HTR-8/SVneo (cell line): ENCODE measurements around the gene PTPA.
A peak's percentile ranks its signal among the peaks of the same experiment; 100 is the strongest.

ENCODE experiments used
- DNase-seq: peaks from one replicate; pipeline ENCODE4 v3.0.0; 2011; ENCODE audit warnings: low spot score, mixed read lengths; ENCODE audit not compliant: insufficient read length
- FAIRE-seq: peaks from 2 replicates; lab custom pipeline; 2011; peaks lifted over from hg19 to GRCh38; lab: Jason Lieb, UNC

Gene PTPA

GRCh38 chr9:129131300-129132145 lies 20.3 kb downstream of the PTPA start:
- peak; percentile 76 for DNase-seq
- no peak for FAIRE-seq

GRCh38 chr9:129133082-129133481 lies 21.9 kb downstream of the PTPA start:
- DNase-seq (no peak), FAIRE-seq (no peak)

- DNase-seq (no peak), FAIRE-seq (no peak)
These were observed 24.3 kb downstream of the PTPA start for GRCh38 chr9:129135476-129135875.

- DNase-seq (no peak), FAIRE-seq (no peak)
These were observed 25.3 kb downstream of the PTPA start for GRCh38 chr9:129136446-129137035.

GRCh38 chr9:129137292-129138143 lies 26.3 kb downstream of the PTPA start:
- FAIRE-seq: no peak
- no peak for DNase-seq

GRCh38 chr9:129138144-129138462 lies 26.9 kb downstream of the PTPA start:
- FAIRE-seq (no peak), DNase-seq (no peak)

- no peak for DNase-seq
- no peak for FAIRE-seq
These were observed 27.4 kb downstream of the PTPA start for GRCh38 chr9:129138476-129139232.

- peak; percentile 55 for FAIRE-seq
- DNase-seq: peak; percentile 74
These were observed 28.2 kb downstream of the PTPA start for GRCh38 chr9:129139233-129139992.

- FAIRE-seq (no peak), DNase-seq (peak; percentile 91)
These were observed 28.8 kb downstream of the PTPA start for GRCh38 chr9:129139993-129140396.

- DNase-seq: no peak
- no peak for FAIRE-seq
These were observed 29.3 kb downstream of the PTPA start for GRCh38 chr9:129140397-129141065.

- DNase-seq (no peak), FAIRE-seq (no peak)
These were observed 30.1 kb downstream of the PTPA start for GRCh38 chr9:129141066-129142041.

- DNase-seq (no peak), FAIRE-seq (no peak)
These were observed 31.1 kb downstream of the PTPA start for GRCh38 chr9:129142138-129142935.

- FAIRE-seq (no peak), DNase-seq (peak; percentile 76)
These were observed 32.1 kb downstream of the PTPA start for GRCh38 chr9:129143031-129143927.

- DNase-seq (no peak), FAIRE-seq (no peak)
These were observed 34.1 kb downstream of the PTPA start for GRCh38 chr9:129145316-129145715.

GRCh38 chr9:129145841-129146292 lies 34.7 kb downstream of the PTPA start:
- no peak for FAIRE-seq

GRCh38 chr9:129146441-129146941 lies 35.3 kb downstream of the PTPA start:
- no peak for FAIRE-seq
- DNase-seq: no peak

More at GRCh38 chr9:129145841-129146292, 34.7 kb downstream of the PTPA start:
- DNase-seq: peak; percentile 64
